ENCODE data around the gene DNM3. TPM values are rescaled to one million over a fixed set of nuclear protein-coding genes. Genes with fewer than 3 reads are reported as not detected.

DNM3 gene
- total and polyA plus RNA-seq, 2 donors (not counting 3 experiments of a cell fraction or from before 2014, with no cell fraction given): 1.4 to 2.5 TPM

DNA sequence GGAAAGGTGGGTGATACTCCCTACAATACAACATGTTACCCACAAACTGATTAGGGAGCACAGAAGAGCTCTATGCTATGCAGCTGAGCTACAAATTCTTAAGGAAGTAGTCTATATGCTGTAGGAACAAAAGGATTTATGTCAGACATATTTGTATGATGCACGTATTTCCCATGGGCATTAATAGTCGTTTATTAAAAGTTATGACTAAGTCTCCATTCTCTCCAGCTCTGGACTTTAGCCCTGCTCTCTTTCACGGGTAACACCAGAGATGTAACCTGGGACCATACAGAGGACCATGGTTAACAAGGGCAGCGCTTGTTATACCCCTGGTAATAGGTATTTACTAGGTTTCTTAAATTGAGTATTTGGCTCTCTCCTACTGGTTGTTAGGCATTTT lies 411.0 kb downstream of the DNM3 start:
- Histone ChIP-seq H4K20me1 (replicated peaks; ENCODE audit: control insufficient read depth, extremely low read depth, insufficient read depth, low read length) (no peaks in the 10 kb centered on the region), H3K36me3 (ENCODE audit: control insufficient read depth in 2 of 2, extremely low read depth in 1 of 2, insufficient read depth in 2 of 2, low read length in 2 of 2) (no peaks in the 10 kb centered on the region), H3K9me3 (replicated peaks; ENCODE audit: control insufficient read depth, insufficient read depth, low read length) (no peaks in the 10 kb centered on the region), H3K4me1 (ENCODE audit: control insufficient read depth, extremely low read depth, insufficient read depth, low read length) (peaks cover 20% of the 10 kb centered on the region), H3K79me2 (ENCODE audit: control insufficient read depth, insufficient read depth, low read length) (no peaks in the 10 kb centered on the region), H3K9ac (replicated peaks; ENCODE audit: extremely low read depth, insufficient read depth, low read length) (no peak overlapping the region), H2AFZ (ENCODE audit: low read depth, low read length) (no peak overlapping the region), H3K9me1 (replicated peaks; ENCODE audit: control insufficient read depth, extremely low read depth, insufficient read depth, low read length) (no peaks in the 10 kb centered on the region), H3K4me3 (replicated peaks in 1 of 3; ENCODE audit: insufficient read depth in 1 of 3, low read depth in 1 of 3, low read length in 3 of 3) (no peak overlapping the region), H3K27me3 (ENCODE audit: control insufficient read depth in 2 of 2, insufficient read depth in 2 of 2, low read length in 2 of 2) (no peaks in the 10 kb centered on the region), H3K27ac (ENCODE audit: insufficient read depth, low read depth, low read length) (no peak overlapping the region), H3K4me2 (ENCODE audit: insufficient read depth, low read length) (no peak overlapping the region)
- POLR2A ChIA-PET: no interaction called here
- no peak for TF ChIP-seq JUN (IDR thresholded peaks at IDR 0.05; ENCODE audit: borderline replicate concordance, insufficient read depth, insufficient read length, low read depth)
- CTCF ChIA-PET: no interaction called here
- dilution Hi-C loops (cut with MboI; ENCODE audit: extremely low pct_ligation_motif_present, low sequenced_read_pairs): no loop called here
- intact Hi-C loops (cut with micrococcal nuclease): no loop called here
- FAIRE-seq (no peak), DNase-seq (ENCODE audit: low read depth, low spot score) (no peak)
- no TSS peak for BruUV-seq (replicated peaks)

GRCh38 chr1:172252958-172253357 lies 411.7 kb downstream of the DNM3 start:
- no TSS peak for BruUV-seq (replicated peaks)
- TF ChIP-seq JUN (IDR thresholded peaks at IDR 0.05; ENCODE audit: borderline replicate concordance, insufficient read depth, insufficient read length, low read depth): no peak
- no peak for TF ChIP-seq FOS (IDR thresholded peaks at IDR 0.05; ENCODE audit: borderline replicate concordance, insufficient read depth, low read length)
- no peak for TF ChIP-seq POLR2A (IDR thresholded peaks at IDR 0.05; ENCODE audit: low read depth, low read length)
- TF ChIP-seq, protein P1, sequence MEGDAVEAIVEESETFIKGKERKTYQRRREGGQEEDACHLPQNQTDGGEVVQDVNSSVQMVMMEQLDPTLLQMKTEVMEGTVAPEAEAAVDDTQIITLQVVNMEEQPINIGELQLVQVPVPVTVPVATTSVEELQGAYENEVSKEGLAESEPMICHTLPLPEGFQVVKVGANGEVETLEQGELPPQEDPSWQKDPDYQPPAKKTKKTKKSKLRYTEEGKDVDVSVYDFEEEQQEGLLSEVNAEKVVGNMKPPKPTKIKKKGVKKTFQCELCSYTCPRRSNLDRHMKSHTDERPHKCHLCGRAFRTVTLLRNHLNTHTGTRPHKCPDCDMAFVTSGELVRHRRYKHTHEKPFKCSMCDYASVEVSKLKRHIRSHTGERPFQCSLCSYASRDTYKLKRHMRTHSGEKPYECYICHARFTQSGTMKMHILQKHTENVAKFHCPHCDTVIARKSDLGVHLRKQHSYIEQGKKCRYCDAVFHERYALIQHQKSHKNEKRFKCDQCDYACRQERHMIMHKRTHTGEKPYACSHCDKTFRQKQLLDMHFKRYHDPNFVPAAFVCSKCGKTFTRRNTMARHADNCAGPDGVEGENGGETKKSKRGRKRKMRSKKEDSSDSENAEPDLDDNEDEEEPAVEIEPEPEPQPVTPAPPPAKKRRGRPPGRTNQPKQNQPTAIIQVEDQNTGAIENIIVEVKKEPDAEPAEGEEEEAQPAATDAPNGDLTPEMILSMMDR (IDR thresholded peaks at IDR 0.05; ENCODE audit: extremely low read depth in 1 of 2, insufficient read depth in 1 of 2, low read depth in 1 of 2, low read length in 2 of 2): no peak
- TF ChIP-seq, protein P2, sequence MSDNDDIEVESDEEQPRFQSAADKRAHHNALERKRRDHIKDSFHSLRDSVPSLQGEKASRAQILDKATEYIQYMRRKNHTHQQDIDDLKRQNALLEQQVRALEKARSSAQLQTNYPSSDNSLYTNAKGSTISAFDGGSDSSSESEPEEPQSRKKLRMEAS (IDR thresholded peaks at IDR 0.05; ENCODE audit: insufficient read depth, insufficient read length): no peak
- TF ChIP-seq GATA2 (IDR thresholded peaks at IDR 0.05; ENCODE audit: insufficient read depth, insufficient read length, low read depth, low read length): no peak
- TF ChIP-seq POLR2AphosphoS5 (IDR thresholded peaks at IDR 0.05; ENCODE audit: insufficient read depth, low read depth, low read length): no peak
- no peak for TF ChIP-seq MYC (IDR thresholded peaks at IDR 0.05; ENCODE audit: low read depth, low read length)
- TF ChIP-seq EZH2 (IDR thresholded peaks at IDR 0.05; ENCODE audit: borderline replicate concordance, low read depth, low read length, severe bottlenecking): no peak
- H3K4me2 ChIP-seq (ENCODE audit: insufficient read depth, low read length): no peak overlapping the region
- FAIRE-seq (no peak), DNase-seq (ENCODE audit: low read depth, low spot score) (no peak)
- dilution Hi-C loops (cut with MboI; ENCODE audit: extremely low pct_ligation_motif_present, low sequenced_read_pairs) (no loop called here), intact Hi-C loops (cut with micrococcal nuclease) (no loop called here)
- no peaks in the 10 kb centered on the region for H3K9me1 ChIP-seq (replicated peaks; ENCODE audit: control insufficient read depth, extremely low read depth, insufficient read depth, low read length)
- no peak overlapping the region for H3K27ac ChIP-seq (ENCODE audit: insufficient read depth, low read depth, low read length)
- H3K27me3 ChIP-seq (ENCODE audit: control insufficient read depth in 2 of 2, insufficient read depth in 2 of 2, low read length in 2 of 2): no peaks in the 10 kb centered on the region
- ChIA-PET CTCF (no interaction called here), POLR2A (no interaction called here)
- H4K20me1 ChIP-seq (replicated peaks; ENCODE audit: control insufficient read depth, extremely low read depth, insufficient read depth, low read length): no peaks in the 10 kb centered on the region
- H2AFZ ChIP-seq (ENCODE audit: low read depth, low read length): no peak overlapping the region
- H3K4me3 ChIP-seq (replicated peaks in 1 of 3; ENCODE audit: insufficient read depth in 1 of 3, low read depth in 1 of 3, low read length in 3 of 3): no peak overlapping the region
- H3K4me1 ChIP-seq (ENCODE audit: control insufficient read depth, extremely low read depth, insufficient read depth, low read length): peaks cover 20% of the 10 kb centered on the region
- H3K36me3 ChIP-seq (ENCODE audit: control insufficient read depth in 2 of 2, extremely low read depth in 1 of 2, insufficient read depth in 2 of 2, low read length in 2 of 2): no peaks in the 10 kb centered on the region
- H3K9me3 ChIP-seq (replicated peaks; ENCODE audit: control insufficient read depth, insufficient read depth, low read length): no peaks in the 10 kb centered on the region
- no peak overlapping the region for H3K9ac ChIP-seq (replicated peaks; ENCODE audit: extremely low read depth, insufficient read depth, low read length)
- no peaks in the 10 kb centered on the region for H3K79me2 ChIP-seq (ENCODE audit: control insufficient read depth, insufficient read depth, low read length)
